Measurements from ENCODE around the gene DMGDH.
"Not testable (repeated sequence)": the region's sequence is repeated elsewhere in the genome, so short reads cannot be mapped to it uniquely, and the experiment has no call there.

Gene DMGDH

GRCh38 chr5:79014631-79015030 lies 54.8 kb downstream of the DMGDH start:
- DNase-seq (ENCODE audit: low read depth in 4 of 4, low spot score in 1 of 4) = no peak

- no peak for DNase-seq (ENCODE audit: low read depth in 4 of 4, low spot score in 1 of 4)
Observed at GRCh38 chr5:79011869-79012268, 57.6 kb downstream of the DMGDH start.

GRCh38 chr5:79011219-79011836 lies 58.1 kb downstream of the DMGDH start:
- DNase-seq (ENCODE audit: low read depth in 4 of 4, low spot score in 1 of 4) = no peak

GRCh38 chr5:79008362-79008761 lies 61.1 kb downstream of the DMGDH start:
- no peak for DNase-seq (ENCODE audit: low read depth in 4 of 4, low spot score in 1 of 4)

- DNase-seq (ENCODE audit: low read depth in 4 of 4, low spot score in 1 of 4) = no peak
Observed at GRCh38 chr5:79007872-79008271, 61.6 kb downstream of the DMGDH start.

GRCh38 chr5:79005936-79006631 lies 63.4 kb downstream of the DMGDH start:
- DNase-seq (ENCODE audit: low read depth in 4 of 4, low spot score in 1 of 4) = no peak

GRCh38 chr5:79005151-79005550 lies 64.3 kb downstream of the DMGDH start:
- DNase-seq (ENCODE audit: low read depth in 4 of 4, low spot score in 1 of 4) = no peak

- DNase-seq (ENCODE audit: low read depth in 4 of 4, low spot score in 1 of 4) = no peak
Observed at GRCh38 chr5:79002374-79002773, 67.1 kb downstream of the DMGDH start.

GRCh38 chr5:79001471-79001870 lies 68.0 kb downstream of the DMGDH start:
- no peak for DNase-seq (ENCODE audit: low read depth in 4 of 4, low spot score in 1 of 4)

- DNase-seq (ENCODE audit: low read depth in 4 of 4, low spot score in 1 of 4) = no peak
Observed at GRCh38 chr5:78997090-78997489, 72.4 kb downstream of the DMGDH start.

GRCh38 chr5:78995521-78996007 lies 73.9 kb downstream of the DMGDH start:
- no peak for DNase-seq (ENCODE audit: low read depth in 4 of 4, low spot score in 1 of 4)

GRCh38 chr5:78993165-78993564 lies 76.3 kb downstream of the DMGDH start:
- DNase-seq (ENCODE audit: low read depth in 4 of 4, low spot score in 1 of 4) = no peak

- DNase-seq (ENCODE audit: low read depth in 4 of 4, low spot score in 1 of 4) = no peak
Observed at GRCh38 chr5:78992146-78992545, 77.3 kb downstream of the DMGDH start.

- DNase-seq (ENCODE audit: low read depth in 4 of 4, low spot score in 1 of 4) = no peak
Observed at GRCh38 chr5:78989080-78989479, 80.4 kb downstream of the DMGDH start.

GRCh38 chr5:78985725-78986223 lies 83.7 kb downstream of the DMGDH start:
- peak; percentile 14 to 36 (median 28) for DNase-seq (ENCODE audit: low read depth in 4 of 4, low spot score in 1 of 4)

- peak; percentile 7 to 54 (median 24) for DNase-seq (ENCODE audit: low read depth in 4 of 4, low spot score in 1 of 4)
Observed at GRCh38 chr5:78985116-78985724, 84.3 kb downstream of the DMGDH start, which contains the start of gene ARSB. TSS of gene ARSB (minus strand) at chr5:78985310. CDS start at chr5:78985248, 62 bp downstream.

GRCh38 chr5:78984439-78985115 lies 84.9 kb downstream of the DMGDH start:
- DNase-seq (ENCODE audit: low read depth in 4 of 4, low spot score in 1 of 4) = peak; percentile 26 to 68 (median 55)

GRCh38 chr5:78983601-78984438 lies 85.7 kb downstream of the DMGDH start:
- DNase-seq (ENCODE audit: low read depth in 4 of 4, low spot score in 1 of 4) = no peak

GRCh38 chr5:78983194-78983593 lies 86.3 kb downstream of the DMGDH start:
- DNase-seq (ENCODE audit: low read depth in 4 of 4, low spot score in 1 of 4) = not testable (repeated sequence)

GRCh38 chr5:78979909-78980308 lies 89.6 kb downstream of the DMGDH start:
- no peak for DNase-seq (ENCODE audit: low read depth in 4 of 4, low spot score in 1 of 4)
